ENCODE measurements around the gene PHKG1. TPM values are rescaled to one million over a fixed set of nuclear protein-coding genes. Genes with fewer than 3 reads are reported as not detected.

PHKG1 gene
- total and polyA plus RNA-seq, 10 of the 15 experiments (the other 5 are each of a cell fraction or from before 2014, with no cell fraction given): 0.08 to 1.6 (median 0.44) TPM

DNA sequence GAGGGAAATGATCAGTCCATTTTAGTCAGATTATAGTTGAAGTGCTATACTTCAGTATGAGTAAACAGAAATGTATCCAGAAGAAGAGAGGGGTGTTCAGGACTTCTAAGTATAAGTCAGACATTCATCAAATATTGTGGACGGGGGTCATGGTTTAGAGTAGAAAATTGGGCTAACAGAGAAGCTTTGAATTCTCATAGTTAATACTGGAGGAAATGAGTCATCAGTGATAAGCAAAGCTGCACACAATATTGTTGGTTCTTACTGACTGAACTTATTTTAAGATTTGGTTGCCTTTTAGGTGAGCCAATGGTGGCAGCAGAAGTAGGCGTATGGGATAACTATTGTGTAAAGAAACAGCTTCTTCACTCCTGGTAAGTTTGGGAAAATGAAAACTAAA is 30.4 kb downstream of the PHKG1 start:
- Histone ChIP-seq H3K9me3 (replicated peaks; ENCODE audit: control insufficient read depth, insufficient read depth, low read length) (no peaks in the 10 kb centered on the region), H3K9ac (ENCODE audit: control insufficient read depth, insufficient read depth, low read length) (no peak overlapping the region), H3K27me3 (replicated peaks in 1 of 2; ENCODE audit: control insufficient read depth in 2 of 2, insufficient read depth in 2 of 2, low read length in 1 of 2) (no peaks in the 10 kb centered on the region), H3K4me2 (ENCODE audit: control insufficient read depth, insufficient read depth) (no peak overlapping the region), H3K4me1 (ENCODE audit: control insufficient read depth, insufficient read depth, low read length) (peaks cover 6% of the 10 kb centered on the region; the same call in 1 of the 2 replicates), H3K4me3 (no peak overlapping the region), H3K36me3 (ENCODE audit: control insufficient read depth in 2 of 2, insufficient read depth in 2 of 2, low read length in 1 of 2) (peaks cover 0 to 21% of the 10 kb centered on the region in 2 experiments; a peak in 2 of 4 replicates), H2AFZ (ENCODE audit: control insufficient read depth, low read depth, low read length) (no peak overlapping the region), H4K20me1 (ENCODE audit: control insufficient read depth, insufficient read depth) (no peaks in the 10 kb centered on the region), H3K79me2 (ENCODE audit: control insufficient read depth, insufficient read depth, low read length) (peaks cover 22% of the 10 kb centered on the region), H3K27ac (ENCODE audit: control insufficient read depth, insufficient read depth) (no peak overlapping the region)
- ATAC-seq: no peak
- TF ChIP-seq SIN3A (IDR thresholded peaks at IDR 0.05; ENCODE audit: low read depth, low read length) (no peak), HDAC2 (IDR thresholded peaks at IDR 0.05) (no peak), MEF2A (IDR thresholded peaks at IDR 0.05; ENCODE audit: insufficient read depth, low read depth, low read length) (no peak), CBFB (IDR thresholded peaks at IDR 0.05; ENCODE audit: low read depth) (no peak), CHD4 (IDR thresholded peaks at IDR 0.05) (no peak), TBL1XR1 (IDR thresholded peaks at IDR 0.05; ENCODE audit: low read depth, low read length) (no peak), MYB (IDR thresholded peaks at IDR 0.05; ENCODE audit: borderline replicate concordance, low read depth, low read length) (no peak), PAX5 (IDR thresholded peaks at IDR 0.05; ENCODE audit: borderline replicate concordance, low read depth, low read length) (no peak), TAF1 (IDR thresholded peaks at IDR 0.05; ENCODE audit: borderline replicate concordance, low read depth, low read length) (no peak), BMI1 (IDR thresholded peaks at IDR 0.05; ENCODE audit: borderline replicate concordance) (no peak), POLR2A (IDR thresholded peaks at IDR 0.05; ENCODE audit: low read depth, low read length) (no peak), ZBED1 (IDR thresholded peaks at IDR 0.05; ENCODE audit: borderline replicate concordance) (no peak), SP1 (IDR thresholded peaks at IDR 0.05; ENCODE audit: low read depth, low read length) (no peak), MTA3 (IDR thresholded peaks at IDR 0.05; ENCODE audit: borderline replicate concordance, low read length) (no peak)
- TF ChIP-seq, protein P1, sequence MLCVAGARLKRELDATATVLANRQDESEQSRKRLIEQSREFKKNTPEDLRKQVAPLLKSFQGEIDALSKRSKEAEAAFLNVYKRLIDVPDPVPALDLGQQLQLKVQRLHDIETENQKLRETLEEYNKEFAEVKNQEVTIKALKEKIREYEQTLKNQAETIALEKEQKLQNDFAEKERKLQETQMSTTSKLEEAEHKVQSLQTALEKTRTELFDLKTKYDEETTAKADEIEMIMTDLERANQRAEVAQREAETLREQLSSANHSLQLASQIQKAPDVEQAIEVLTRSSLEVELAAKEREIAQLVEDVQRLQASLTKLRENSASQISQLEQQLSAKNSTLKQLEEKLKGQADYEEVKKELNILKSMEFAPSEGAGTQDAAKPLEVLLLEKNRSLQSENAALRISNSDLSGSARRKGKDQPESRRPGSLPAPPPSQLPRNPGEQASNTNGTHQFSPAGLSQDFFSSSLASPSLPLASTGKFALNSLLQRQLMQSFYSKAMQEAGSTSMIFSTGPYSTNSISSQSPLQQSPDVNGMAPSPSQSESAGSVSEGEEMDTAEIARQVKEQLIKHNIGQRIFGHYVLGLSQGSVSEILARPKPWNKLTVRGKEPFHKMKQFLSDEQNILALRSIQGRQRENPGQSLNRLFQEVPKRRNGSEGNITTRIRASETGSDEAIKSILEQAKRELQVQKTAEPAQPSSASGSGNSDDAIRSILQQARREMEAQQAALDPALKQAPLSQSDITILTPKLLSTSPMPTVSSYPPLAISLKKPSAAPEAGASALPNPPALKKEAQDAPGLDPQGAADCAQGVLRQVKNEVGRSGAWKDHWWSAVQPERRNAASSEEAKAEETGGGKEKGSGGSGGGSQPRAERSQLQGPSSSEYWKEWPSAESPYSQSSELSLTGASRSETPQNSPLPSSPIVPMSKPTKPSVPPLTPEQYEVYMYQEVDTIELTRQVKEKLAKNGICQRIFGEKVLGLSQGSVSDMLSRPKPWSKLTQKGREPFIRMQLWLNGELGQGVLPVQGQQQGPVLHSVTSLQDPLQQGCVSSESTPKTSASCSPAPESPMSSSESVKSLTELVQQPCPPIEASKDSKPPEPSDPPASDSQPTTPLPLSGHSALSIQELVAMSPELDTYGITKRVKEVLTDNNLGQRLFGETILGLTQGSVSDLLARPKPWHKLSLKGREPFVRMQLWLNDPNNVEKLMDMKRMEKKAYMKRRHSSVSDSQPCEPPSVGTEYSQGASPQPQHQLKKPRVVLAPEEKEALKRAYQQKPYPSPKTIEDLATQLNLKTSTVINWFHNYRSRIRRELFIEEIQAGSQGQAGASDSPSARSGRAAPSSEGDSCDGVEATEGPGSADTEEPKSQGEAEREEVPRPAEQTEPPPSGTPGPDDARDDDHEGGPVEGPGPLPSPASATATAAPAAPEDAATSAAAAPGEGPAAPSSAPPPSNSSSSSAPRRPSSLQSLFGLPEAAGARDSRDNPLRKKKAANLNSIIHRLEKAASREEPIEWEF (IDR thresholded peaks at IDR 0.05; ENCODE audit: insufficient replicate concordance, low read depth, low read length): no peak
- RAD21 ChIA-PET (ENCODE audit: unreplicated experiment): interaction anchor here (0.8 to 3.6 kb wide), 2 partner anchors 8 to 11 kb away, joined by 4 to 23 read pairs; partner anchors contain the start of genes CCT6A and PSPH
- in situ Hi-C loops (cut with MboI) (no loop called here), intact Hi-C loops (cut with micrococcal nuclease; ENCODE audit: unreplicated experiment) (loop anchor here (5.0 kb wide), 2 partner anchors 95 to 755 kb away; no protein-coding TSS in a partner anchor)
- FAIRE-seq: no peak
- no TSS peak for BruUV-seq (replicated peaks)
- POLR2A ChIA-PET: interaction anchor here (1.2 to 4.3 kb wide), 4 partner anchors 8 to 49 kb away, joined by 4 to 29 read pairs (median 12); partner anchors contain the start of genes CCT6A and PSPH
- WGBS (ENCODE audit: insufficient coverage, insufficient replicate concordance, low lambda C conversion rate, missing lambda C conversion rate): 74% methylated on average over 2 of the region's 2 CpGs
- CTCF ChIA-PET: interaction anchor here (0.9 to 4.3 kb wide), 5 partner anchors 9 to 58 kb away, joined by 3 to 34 read pairs (median 5); partner anchors contain the start of gene PSPH
- no peak for DNase-seq (ENCODE audit: low read depth, low spot score)
- SMC1A ChIA-PET (ENCODE audit: uncharacterized antibody, unreplicated experiment): interaction anchor here (1.0 to 2.5 kb wide), 2 partner anchors 8 to 11 kb away, joined by 5 to 13 read pairs; partner anchors contain the start of genes CCT6A and PSPH
